ENCODE results near the gene BBOX1. TPM values are rescaled to one million over a fixed set of nuclear protein-coding genes. Genes with fewer than 3 reads are reported as not detected.

The BBOX1 gene
- polyA plus RNA-seq, 2 of the 4 experiments (the other 2 are of a cell fraction) = not detected

DNA sequence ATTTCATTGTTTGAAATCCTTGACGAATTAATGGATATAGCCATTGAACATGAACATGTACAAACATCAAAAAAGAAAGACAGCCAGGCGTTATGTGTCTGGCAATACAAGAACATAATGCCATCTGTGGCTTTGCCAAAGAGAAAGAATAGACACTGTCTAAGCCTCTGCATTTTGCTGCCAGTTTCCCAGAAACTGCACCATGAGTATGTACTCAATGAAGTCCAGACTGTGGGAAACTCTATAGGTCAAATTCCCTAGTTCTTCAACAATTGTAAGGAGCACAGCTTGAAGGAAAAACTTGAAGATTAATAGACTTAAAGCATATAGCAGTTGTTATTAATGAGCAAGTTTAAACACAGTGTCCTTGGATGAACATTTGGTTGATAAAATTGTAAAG lies 71.3 kb downstream of the BBOX1 start:
- Histone ChIP-seq H3K4me3 (no peak overlapping the region), H3K9me3 (no peaks in the 10 kb centered on the region), H3K4me1 (no peaks in the 10 kb centered on the region), H3K27ac (no peak overlapping the region), H3K4me2 (no peak overlapping the region)
- FAIRE-seq (no peak), DNase-seq (ENCODE audit: low read depth in 1 of 2, low spot score in 1 of 2) (no peak), ATAC-seq (no peak)
- CTCF ChIA-PET = no interaction called here
- TF ChIP-seq MAZ (IDR thresholded peaks at IDR 0.05; ENCODE audit: borderline replicate concordance, low read depth, low read length) = no peak
- no peak for TF ChIP-seq CHD4 (IDR thresholded peaks at IDR 0.05; ENCODE audit: borderline replicate concordance)
- TF ChIP-seq RARB (CRISPR knock-in tag; IDR thresholded peaks at IDR 0.05) = no peak
- TF ChIP-seq, protein P1, sequence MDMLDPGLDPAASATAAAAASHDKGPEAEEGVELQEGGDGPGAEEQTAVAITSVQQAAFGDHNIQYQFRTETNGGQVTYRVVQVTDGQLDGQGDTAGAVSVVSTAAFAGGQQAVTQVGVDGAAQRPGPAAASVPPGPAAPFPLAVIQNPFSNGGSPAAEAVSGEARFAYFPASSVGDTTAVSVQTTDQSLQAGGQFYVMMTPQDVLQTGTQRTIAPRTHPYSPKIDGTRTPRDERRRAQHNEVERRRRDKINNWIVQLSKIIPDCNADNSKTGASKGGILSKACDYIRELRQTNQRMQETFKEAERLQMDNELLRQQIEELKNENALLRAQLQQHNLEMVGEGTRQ (IDR thresholded peaks at IDR 0.05) = no peak
- TF ChIP-seq, protein P2, sequence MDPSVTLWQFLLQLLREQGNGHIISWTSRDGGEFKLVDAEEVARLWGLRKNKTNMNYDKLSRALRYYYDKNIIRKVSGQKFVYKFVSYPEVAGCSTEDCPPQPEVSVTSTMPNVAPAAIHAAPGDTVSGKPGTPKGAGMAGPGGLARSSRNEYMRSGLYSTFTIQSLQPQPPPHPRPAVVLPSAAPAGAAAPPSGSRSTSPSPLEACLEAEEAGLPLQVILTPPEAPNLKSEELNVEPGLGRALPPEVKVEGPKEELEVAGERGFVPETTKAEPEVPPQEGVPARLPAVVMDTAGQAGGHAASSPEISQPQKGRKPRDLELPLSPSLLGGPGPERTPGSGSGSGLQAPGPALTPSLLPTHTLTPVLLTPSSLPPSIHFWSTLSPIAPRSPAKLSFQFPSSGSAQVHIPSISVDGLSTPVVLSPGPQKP (IDR thresholded peaks at IDR 0.05; ENCODE audit: low read depth, low read length) = no peak
- TF ChIP-seq, protein P3, sequence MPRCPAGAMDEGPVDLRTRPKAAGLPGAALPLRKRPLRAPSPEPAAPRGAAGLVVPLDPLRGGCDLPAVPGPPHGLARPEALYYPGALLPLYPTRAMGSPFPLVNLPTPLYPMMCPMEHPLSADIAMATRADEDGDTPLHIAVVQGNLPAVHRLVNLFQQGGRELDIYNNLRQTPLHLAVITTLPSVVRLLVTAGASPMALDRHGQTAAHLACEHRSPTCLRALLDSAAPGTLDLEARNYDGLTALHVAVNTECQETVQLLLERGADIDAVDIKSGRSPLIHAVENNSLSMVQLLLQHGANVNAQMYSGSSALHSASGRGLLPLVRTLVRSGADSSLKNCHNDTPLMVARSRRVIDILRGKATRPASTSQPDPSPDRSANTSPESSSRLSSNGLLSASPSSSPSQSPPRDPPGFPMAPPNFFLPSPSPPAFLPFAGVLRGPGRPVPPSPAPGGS (IDR thresholded peaks at IDR 0.05) = no peak
- TF ChIP-seq RFX5 (IDR thresholded peaks at IDR 0.05) = no peak
- TF ChIP-seq, protein P4, sequence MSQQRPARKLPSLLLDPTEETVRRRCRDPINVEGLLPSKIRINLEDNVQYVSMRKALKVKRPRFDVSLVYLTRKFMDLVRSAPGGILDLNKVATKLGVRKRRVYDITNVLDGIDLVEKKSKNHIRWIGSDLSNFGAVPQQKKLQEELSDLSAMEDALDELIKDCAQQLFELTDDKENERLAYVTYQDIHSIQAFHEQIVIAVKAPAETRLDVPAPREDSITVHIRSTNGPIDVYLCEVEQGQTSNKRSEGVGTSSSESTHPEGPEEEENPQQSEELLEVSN (IDR thresholded peaks at IDR 0.05; ENCODE audit: borderline replicate concordance, low read depth) = no peak
- TF ChIP-seq, protein P5, sequence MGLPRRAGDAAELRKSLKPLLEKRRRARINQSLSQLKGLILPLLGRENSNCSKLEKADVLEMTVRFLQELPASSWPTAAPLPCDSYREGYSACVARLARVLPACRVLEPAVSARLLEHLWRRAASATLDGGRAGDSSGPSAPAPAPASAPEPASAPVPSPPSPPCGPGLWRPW (IDR thresholded peaks at IDR 0.05) = no peak
- TF ChIP-seq MAFK (IDR thresholded peaks at IDR 0.05; ENCODE audit: partially characterized antibody) = no peak
- no peak for TF ChIP-seq FOSL2 (IDR thresholded peaks at IDR 0.05)
- TF ChIP-seq FOSL2 (CRISPR knock-in tag; IDR thresholded peaks at IDR 0.05) = no peak
- TF ChIP-seq KDM1A (IDR thresholded peaks at IDR 0.05; ENCODE audit: low read depth) = no peak
- TF ChIP-seq, protein P6, sequence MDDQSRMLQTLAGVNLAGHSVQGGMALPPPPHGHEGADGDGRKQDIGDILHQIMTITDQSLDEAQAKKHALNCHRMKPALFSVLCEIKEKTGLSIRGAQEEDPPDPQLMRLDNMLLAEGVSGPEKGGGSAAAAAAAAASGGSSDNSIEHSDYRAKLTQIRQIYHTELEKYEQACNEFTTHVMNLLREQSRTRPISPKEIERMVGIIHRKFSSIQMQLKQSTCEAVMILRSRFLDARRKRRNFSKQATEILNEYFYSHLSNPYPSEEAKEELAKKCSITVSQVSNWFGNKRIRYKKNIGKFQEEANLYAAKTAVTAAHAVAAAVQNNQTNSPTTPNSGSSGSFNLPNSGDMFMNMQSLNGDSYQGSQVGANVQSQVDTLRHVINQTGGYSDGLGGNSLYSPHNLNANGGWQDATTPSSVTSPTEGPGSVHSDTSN (IDR thresholded peaks at IDR 0.05) = no peak
- no peak for TF ChIP-seq JUN (IDR thresholded peaks at IDR 0.05)
- WGBS (ENCODE audit: missing lambda C conversion rate) = 0% methylated on average over 2 of the region's 2 CpGs
- POLR2A ChIA-PET = no interaction called here

DNA sequence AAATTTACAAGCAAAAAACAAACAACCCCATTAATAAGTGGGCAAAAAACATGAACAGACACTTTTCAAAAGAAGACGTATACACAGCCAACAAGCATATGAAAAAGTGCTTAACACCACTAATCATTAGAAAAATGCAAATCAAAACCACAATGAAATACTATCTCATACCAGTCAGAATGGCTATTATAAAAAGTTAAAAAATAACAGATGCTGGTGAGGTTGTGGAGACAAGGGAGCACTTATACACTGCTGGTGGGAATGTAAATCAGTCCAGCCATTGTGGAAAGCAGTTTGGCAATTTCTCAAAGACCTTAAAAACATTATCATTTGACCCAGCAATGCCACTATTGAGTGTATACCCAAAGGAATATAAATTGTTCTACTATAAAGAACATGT lies 72.3 kb downstream of the BBOX1 start:
- no peak overlapping the region for H3K4me2 ChIP-seq
- ChIA-PET CTCF (no interaction called here), POLR2A (interaction anchor here (0.7 kb wide), 1 partner anchor 115 kb away, joined by 4 read pairs; no protein-coding TSS in a partner anchor)
- FAIRE-seq (no peak), ATAC-seq (no peak), DNase-seq (ENCODE audit: low read depth in 1 of 2, low spot score in 1 of 2) (no peak)
- no peaks in the 10 kb centered on the region for H3K9me3 ChIP-seq
- no peak overlapping the region for H3K4me3 ChIP-seq
- no peaks in the 10 kb centered on the region for H3K4me1 ChIP-seq
- no peak overlapping the region for H3K27ac ChIP-seq
- 10% methylated on average over 1 of the region's 1 CpG for WGBS (ENCODE audit: missing lambda C conversion rate)
- TF ChIP-seq CBX2 (IDR thresholded peaks at IDR 0.05; ENCODE audit: borderline replicate concordance, low read depth) (no peak), RNF2 (IDR thresholded peaks at IDR 0.05; ENCODE audit: borderline replicate concordance, low read depth) (no peak), RARB (CRISPR knock-in tag; IDR thresholded peaks at IDR 0.05) (no peak), SMC3 (IDR thresholded peaks at IDR 0.05) (no peak), FOXS1 (CRISPR knock-in tag; IDR thresholded peaks at IDR 0.05) (no peak), ZSCAN20 (CRISPR knock-in tag; IDR thresholded peaks at IDR 0.05) (no peak), CHD4 (IDR thresholded peaks at IDR 0.05; ENCODE audit: borderline replicate concordance) (no peak)
- TF ChIP-seq, protein P3 (IDR thresholded peaks at IDR 0.05) = no peak
- TF ChIP-seq, protein P7, sequence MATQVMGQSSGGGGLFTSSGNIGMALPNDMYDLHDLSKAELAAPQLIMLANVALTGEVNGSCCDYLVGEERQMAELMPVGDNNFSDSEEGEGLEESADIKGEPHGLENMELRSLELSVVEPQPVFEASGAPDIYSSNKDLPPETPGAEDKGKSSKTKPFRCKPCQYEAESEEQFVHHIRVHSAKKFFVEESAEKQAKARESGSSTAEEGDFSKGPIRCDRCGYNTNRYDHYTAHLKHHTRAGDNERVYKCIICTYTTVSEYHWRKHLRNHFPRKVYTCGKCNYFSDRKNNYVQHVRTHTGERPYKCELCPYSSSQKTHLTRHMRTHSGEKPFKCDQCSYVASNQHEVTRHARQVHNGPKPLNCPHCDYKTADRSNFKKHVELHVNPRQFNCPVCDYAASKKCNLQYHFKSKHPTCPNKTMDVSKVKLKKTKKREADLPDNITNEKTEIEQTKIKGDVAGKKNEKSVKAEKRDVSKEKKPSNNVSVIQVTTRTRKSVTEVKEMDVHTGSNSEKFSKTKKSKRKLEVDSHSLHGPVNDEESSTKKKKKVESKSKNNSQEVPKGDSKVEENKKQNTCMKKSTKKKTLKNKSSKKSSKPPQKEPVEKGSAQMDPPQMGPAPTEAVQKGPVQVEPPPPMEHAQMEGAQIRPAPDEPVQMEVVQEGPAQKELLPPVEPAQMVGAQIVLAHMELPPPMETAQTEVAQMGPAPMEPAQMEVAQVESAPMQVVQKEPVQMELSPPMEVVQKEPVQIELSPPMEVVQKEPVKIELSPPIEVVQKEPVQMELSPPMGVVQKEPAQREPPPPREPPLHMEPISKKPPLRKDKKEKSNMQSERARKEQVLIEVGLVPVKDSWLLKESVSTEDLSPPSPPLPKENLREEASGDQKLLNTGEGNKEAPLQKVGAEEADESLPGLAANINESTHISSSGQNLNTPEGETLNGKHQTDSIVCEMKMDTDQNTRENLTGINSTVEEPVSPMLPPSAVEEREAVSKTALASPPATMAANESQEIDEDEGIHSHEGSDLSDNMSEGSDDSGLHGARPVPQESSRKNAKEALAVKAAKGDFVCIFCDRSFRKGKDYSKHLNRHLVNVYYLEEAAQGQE (IDR thresholded peaks at IDR 0.05) = no peak
